CD4-positive, alpha-beta T cell treated with Interleukin-17A for 1 hour (primary cell): ENCODE measurements around the gene CCDC9B.
A peak's percentile ranks its signal among the peaks of the same experiment; 100 is the strongest.

ENCODE experiments used
- DNase-seq: peaks from one replicate; pipeline ENCODE4 v3.0.0-alpha.2; 2020

Gene CCDC9B

GRCh38 chr15:40306371-40306770 is 34.4 kb downstream of the CCDC9B start:
- peak; percentile 7 for DNase-seq

DNA sequence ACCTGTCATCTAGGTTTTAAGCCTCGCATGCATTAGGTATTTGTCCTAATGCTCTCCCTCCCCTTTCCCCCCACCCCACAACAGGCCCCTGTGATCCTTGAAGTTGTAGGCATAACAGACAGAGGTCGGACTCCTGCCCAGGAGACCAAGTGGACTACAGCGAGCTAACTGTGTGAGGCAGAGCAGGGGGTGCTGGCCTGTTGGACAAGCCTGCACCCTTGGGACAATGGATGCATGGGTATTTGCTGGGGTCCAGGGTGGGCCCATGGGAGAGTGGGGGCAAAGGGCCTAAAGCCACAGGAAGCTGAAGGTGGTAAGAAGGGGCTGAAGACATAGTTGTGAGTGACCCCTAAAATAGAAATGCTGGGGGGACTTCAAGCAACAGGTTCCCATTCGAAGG is 35.5 kb downstream of the CCDC9B start:
- DNase-seq, result no peak

GRCh38 chr15:40303576-40303975 is 37.2 kb downstream of the CCDC9B start:
- DNase-seq, result no peak

GRCh38 chr15:40302981-40303380 is 37.8 kb downstream of the CCDC9B start:
- no peak for DNase-seq

DNA sequence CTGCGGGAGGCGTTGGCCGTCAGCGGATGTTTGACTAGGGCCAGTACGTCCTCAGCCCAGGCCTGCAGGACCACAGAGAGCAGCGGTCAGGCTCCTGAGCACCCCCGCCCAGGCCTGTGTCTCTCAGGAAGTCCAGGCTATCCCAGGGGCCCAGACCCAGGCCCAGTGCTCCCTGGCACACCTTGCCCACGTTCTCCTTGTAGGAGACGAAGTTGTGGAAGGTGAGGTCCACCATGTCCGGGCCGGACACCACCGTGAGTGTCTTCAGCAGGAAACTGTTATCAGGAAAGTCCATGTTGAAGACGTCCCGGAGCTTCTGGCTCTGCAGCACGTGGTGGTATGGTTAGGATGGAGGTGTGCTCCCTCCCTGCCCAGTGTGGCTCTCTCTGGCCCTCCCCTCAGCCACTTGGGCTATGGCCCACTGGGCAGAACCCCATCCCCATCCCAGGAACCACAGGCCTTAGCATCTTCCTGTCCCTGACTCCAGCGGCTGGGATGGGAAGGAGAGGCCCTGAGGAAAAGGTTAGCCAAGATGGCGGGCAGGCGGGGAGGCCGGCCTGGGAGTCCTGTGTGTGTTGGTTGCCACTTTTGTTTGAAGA is 38.4 kb downstream of the CCDC9B start:
- DNase-seq, result no peak

DNA sequence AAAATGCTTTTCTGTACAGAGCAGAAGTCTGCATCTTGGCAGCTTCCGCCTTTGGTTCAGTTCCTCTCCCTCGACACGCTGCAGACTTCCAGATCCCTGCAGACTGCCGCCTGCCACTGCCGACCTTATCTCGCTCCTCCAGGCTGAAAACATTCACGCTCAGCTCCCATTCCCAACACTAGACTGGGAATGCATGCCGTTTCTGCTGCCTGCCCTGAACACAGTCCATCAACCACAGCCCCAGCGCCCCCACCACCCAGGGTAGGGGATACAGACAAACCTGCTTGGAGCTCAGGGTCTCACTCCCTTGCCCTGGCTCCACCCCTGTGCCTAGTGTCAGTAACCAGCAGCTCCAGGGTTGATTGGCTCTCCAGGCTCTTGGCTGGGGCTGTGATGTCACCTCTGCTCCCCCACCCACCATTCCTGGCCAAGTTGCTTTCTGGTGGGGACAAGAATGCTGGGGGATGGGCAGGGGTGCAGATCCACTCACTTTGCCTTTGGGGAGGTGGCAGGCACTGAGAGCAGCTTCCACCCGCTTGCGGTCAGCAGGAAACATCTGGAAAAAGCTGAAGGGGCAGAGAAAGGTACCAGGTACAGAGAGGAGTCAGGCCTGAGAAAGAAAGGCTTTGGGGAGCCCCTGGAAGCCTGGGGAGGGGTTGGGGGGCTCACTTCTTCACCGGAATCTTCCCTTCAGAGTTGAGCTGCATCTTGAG is 39.1 kb downstream of the CCDC9B start:
- DNase-seq, result no peak

- DNase-seq, result no peak
These were observed 40.0 kb downstream of the CCDC9B start for GRCh38 chr15:40300771-40301170.

GRCh38 chr15:40300367-40300766 is 40.4 kb downstream of the CCDC9B start:
- DNase-seq, result no peak

- DNase-seq, result no peak
These were observed 42.4 kb downstream of the CCDC9B start for GRCh38 chr15:40298216-40298935.

GRCh38 chr15:40297356-40297755 is 43.4 kb downstream of the CCDC9B start:
- DNase-seq, result no peak

- no peak for DNase-seq
These were observed 44.0 kb downstream of the CCDC9B start for GRCh38 chr15:40296561-40297230.

DNA sequence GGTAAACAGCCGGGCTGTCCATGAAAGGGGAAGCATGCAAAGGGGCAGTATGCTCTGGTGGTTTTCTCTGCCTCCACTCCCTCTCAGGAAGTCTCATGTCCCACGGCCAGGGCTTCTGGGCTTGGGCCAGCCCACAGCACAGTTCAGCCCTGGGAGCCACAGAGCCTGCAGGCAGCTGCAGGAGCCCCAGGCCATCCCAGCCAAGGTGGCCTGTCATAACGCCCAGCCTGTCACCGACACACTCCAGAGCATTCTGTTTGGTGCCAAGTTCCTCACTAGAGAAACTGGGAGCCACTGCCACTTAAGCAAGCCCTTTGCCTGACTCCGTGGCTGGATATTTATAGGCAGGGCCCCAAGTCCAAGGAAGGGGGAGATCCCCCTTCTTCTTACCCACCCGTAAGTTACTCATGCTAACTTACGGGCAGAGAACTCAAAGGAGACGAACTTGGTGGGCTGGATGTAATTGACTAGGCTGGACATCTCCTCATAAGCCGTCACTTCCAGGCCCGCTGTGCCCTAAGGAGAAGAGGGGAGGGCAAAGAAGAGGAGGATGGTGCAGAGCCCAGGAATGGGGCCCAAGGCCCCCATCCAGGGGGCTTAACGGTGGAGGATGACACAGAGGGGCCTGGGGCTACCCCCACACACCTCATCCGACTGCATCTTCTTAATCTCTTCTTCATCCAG is 44.7 kb downstream of the CCDC9B start:
- no peak for DNase-seq

DNA sequence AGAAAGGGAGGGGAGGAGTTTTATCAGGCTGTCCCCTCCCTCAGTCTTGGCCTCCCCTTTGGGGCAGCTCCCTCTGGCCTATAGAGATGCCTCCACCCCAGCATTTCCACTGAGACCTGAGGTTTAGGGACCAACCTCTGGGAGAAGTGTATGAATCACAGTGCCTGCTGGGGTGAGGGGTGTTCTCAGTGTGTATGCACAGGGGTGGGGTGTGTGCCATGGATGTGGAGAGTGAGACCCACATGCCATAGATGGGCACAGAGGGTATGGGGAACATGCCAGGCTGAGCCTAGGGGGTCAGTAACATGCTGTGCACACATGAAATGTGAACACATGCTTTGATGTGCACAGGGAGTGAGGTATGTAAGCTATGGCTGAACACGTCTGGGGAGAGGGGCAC is 45.4 kb downstream of the CCDC9B start:
- DNase-seq, result no peak

DNA sequence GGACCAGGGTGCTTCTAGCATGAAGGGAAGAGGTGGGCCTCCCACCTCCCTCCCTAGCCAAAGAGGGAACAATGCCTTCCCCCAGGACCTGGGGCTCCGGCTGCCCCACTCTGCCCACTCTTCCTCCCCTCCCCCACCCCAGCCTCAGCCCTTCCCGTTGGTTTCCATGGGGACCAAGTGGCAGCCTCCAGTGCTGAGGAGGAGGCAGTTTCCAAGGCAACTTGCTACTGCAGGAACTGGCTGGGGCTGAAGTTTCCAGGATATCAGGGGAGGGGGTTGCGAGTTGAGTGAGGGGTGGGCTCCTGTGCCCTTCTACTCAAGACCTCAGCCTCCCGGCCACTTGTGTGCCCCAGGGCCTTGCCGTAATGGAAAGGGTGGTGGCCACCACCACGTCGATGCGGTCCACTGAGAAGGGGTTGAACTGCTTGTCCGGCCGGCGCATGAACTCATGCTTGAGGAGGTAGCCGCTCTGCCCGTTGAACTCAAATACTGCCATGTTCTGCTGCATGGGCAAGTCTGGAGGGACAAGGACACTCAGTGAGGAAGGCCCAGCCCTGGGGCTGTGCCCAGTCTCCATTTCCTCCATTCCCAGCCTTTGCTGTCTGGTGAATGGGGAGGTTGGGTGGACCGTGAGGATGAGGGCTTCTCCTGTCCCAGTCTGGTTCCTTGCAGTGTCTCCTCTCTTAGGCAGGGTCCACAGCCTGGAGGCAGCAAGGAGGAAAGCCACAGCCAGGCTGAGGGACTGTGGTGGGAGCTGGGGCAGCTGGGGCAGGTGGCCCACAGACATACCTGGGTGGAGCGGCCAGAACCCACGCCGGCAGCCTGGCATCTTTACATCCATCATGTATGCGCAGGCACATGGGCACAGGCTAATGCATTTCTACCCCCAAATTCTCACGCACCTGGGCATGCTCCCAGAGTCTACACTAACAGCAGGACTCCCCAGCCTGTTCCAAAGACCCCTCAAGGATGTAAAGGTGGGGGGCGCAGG is 46.5 kb downstream of the CCDC9B start:
- DNase-seq, result no peak

- DNase-seq, result no peak
These were observed 47.7 kb downstream of the CCDC9B start for GRCh38 chr15:40293006-40293405.

- DNase-seq, result no peak
These were observed 48.5 kb downstream of the CCDC9B start for GRCh38 chr15:40292246-40292645.

GRCh38 chr15:40290918-40291574 is 49.7 kb downstream of the CCDC9B start:
- DNase-seq, result no peak

GRCh38 chr15:40290545-40290917 is 50.2 kb downstream of the CCDC9B start:
- no peak for DNase-seq

- no peak for DNase-seq
These were observed 51.5 kb downstream of the CCDC9B start for GRCh38 chr15:40289140-40289775.

- DNase-seq, result no peak
These were observed 52.8 kb downstream of the CCDC9B start for GRCh38 chr15:40287968-40288367.

GRCh38 chr15:40287505-40287904 is 53.2 kb downstream of the CCDC9B start:
- DNase-seq, result no peak
